NCI-H345 treated with DMSO at 0.1 percent for 48 hours (cell line): ENCODE measurements around the gene SHISA9.
"Not testable (repeated sequence)": the region's sequence is repeated elsewhere in the genome, so short reads cannot be mapped to it uniquely, and the experiment has no call there.

ENCODE experiments used
- DNase-seq: peaks from one replicate; lab custom pipeline; 2025; ENCODE audit not compliant: unreplicated experiment; lab: John Stamatoyannopoulos, UW

The SHISA9 gene

DNA sequence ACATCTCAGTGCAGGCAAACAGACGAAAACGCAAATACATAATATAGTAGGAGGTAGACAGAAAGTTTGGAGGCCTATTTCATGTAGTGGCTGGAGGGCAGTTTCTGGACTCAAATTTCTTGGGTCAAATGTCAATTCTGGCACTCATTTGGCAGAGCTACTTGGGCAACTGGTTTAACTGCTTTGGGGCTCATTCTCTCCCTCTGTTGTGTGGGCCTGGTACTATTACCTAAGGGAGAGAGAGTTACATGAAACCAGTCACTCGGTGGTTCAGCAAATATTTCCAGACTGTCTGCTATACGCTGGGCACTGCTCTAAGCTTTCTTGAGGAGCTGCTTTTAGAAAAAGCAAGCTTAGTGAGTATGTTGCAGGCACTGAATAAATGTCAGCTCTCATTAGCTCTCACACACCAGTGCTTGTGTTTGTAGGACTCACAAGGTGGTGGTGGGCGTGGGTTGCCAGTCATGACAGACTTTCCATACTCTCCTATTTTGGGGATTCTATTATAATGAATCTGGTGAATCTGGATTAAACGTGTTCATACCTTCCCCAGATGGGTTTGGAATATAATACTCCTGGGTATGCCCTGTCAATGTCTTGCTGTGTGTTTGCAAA lies 1.8 kb upstream of the SHISA9 start:
- DNase-seq = no peak

DNA sequence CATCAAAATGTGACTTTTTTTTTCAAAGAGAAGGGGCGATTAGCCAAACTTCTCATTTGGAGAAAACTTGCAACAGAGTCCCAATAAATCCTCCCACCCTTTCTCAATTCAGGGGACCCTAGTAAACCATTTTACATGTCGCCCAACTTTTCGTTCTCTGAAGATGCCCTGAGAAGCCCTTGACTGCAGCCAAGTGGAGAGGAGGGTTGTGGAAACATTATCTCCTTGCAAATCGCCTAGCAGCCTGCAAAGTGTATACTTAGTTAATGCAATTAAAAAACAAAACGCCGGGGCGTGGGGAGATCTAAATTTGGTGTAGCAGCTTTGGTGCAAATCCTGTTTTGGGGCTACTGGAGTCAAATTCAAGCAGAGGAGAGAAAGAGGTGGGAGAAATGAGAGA lies 1.2 kb upstream of the SHISA9 start:
- DNase-seq = no peak

DNA sequence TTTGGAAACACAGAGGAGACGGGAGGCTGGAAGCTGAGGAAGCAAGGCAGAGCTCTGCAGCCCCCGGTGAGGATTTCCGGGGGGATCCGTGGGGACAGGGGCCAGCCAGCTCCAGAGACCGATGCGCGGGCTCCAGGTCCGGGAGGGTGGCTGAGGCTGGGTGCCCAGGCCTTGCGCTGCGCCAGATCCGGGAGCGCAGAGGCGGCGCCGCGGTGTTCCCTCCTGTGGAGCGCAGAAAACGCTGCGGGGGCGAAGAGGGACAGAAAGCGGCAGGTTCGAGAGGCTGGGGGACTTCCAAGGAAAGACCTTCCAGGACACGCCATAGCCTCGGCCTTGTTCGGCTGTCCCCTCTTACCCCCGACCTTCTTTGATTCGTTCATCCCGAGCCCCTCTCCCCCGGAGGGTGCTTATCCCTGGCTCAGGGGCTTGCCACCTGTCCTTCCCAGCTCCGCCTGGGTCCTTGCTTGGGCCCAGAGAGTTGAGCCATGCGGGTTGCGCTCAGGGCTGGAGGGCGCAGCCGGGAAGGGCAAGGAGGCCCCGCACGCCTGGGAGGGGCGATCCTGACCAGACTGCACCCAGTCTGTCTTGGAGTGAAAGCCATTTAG lies 697 bp upstream of the SHISA9 start:
- DNase-seq = no peak

DNA sequence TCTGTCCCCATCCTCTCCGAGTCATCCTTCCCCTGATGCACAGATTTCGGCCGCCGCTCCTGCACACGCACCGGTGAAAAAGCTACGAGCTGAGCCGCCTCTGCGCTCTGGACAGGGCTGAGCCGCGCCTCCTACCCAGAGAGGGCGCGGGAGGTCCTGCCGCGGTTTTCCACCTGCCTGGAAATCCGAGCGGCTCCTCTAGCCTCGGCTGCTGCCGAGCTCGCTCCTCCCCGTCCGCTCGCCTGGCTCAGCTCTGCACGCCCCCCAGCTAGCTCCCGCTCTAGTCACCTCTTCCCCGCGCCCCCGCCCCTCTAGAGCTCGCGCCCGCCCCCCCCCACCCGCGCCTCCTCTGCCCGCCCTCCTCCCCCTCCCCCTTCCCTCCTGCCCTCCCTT lies 198 bp upstream of the SHISA9 start:
- DNase-seq = peak; percentile 31

DNA sequence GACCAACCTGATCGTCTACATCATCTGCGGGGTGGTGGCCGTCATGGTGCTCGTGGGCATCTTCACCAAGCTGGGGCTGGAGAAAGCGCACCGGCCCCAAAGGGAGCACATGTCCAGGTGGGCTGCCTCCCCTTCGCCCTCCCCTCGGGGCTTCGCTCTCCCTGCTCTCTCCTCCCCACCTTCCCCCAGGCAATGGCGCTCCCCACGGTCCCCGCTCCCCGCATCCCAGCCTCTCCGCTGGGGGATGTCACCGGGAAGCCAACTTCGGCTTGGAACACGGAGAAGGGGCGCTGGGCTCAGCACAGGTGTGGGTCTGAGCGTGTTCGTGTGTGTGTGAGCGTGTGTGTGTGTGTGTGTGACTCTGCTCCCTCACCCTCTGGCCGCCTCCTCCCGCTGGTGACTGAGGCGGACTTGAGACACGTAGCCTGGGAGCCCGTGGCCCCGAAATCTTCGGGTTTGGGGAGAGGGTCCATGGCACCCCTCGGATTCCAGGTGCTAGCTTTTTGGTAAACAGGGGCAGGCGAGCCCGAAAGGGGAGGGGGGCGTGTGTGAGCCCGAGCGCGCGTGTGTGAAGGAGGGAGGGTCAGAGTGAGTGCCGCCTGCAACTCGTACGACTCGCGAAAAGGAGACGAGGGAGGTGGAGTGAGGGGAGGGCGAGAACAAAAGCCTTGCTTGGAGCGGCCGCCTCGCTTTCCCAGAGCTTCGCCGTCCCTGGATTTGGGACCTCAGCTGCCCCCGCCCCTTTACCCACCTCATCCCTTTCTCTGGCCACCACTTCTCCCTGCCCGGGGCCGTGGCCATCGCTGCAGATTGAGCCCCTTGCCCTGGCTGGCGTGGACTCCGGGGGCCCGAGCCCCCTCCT lies 1.3 kb downstream of the SHISA9 start:
- DNase-seq = peak; percentile 20

DNA sequence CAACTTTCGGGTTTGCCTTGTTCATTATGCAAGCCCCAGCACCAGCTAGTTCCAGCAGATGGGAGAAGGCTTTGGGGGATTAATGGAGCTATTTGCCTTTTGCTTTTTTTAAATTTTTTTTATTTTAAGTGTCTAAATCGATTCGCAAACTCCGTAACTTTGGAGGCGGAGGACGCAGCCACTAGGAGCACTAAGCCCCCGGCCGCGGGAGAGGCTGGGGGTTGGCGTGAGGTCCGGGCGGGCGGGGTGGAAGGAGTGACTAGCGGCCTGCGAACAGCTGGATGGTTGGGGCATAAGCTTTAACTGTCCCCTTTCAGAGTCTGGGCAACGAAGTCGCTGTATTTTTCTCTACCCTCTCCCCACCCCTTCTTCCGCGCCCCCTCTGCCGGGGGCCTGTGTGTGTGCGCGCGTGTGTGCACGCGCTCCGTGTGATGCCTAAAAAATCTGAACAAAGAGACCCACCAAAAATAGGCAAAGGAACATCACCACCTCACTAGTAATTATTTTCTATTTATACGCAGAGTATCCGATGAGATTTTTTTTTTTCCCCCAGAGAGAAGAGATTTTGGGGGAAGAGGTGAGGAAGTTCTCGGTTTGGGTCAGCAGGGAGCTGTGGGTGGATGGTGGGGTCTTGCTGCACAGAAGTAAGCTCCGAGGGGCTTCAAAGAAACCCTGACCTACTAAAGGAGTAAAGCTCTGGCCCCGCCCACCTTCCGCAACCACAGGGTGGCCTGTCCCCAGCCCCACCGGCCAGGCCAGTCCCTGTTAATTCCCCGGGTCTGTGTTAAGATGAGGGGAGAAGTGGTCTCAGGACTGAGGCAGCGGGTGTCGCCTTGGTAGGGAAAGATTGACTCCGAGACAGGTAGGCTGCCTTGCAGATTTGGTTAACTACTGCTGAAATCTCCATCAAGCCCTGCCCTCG lies 2.3 kb downstream of the SHISA9 start:
- DNase-seq = no peak

DNA sequence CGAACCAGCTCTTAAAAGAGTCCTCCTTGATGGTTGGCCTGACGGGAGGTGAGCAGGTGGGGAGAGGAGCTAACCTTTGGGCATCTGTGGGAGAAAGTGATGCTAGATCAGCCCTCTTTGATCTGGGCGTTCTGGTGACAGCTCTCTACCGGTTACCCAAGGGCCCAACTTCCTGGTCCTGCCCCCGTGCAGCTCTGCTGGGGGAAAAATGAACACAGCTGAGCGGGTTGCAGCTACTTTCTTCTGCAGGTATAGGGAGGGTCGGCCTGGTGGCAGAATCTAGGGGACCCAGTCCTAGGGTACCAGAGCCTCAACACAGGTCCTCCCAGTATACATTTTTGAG lies 2.9 kb downstream of the SHISA9 start:
- no peak for DNase-seq

DNA sequence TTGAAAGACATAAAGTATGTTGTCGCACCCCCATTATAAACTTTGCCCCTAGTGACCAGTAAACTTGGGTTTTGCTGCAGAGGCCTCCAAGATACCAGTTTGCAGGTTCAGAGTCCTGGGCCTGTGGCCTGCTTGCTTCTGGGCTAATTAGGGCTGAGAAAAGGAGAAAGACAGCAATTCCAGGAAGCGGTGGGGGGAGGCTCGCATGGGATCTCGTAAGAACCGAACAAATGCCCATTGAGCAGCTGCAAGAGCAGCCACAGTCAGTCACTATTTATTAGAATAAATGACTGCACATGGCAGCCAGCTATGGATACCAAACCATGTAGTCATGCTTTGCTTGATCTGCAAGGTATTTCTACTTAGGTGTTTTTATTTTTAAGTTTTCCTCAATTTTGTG lies 4.9 kb downstream of the SHISA9 start:
- DNase-seq = no peak

DNA sequence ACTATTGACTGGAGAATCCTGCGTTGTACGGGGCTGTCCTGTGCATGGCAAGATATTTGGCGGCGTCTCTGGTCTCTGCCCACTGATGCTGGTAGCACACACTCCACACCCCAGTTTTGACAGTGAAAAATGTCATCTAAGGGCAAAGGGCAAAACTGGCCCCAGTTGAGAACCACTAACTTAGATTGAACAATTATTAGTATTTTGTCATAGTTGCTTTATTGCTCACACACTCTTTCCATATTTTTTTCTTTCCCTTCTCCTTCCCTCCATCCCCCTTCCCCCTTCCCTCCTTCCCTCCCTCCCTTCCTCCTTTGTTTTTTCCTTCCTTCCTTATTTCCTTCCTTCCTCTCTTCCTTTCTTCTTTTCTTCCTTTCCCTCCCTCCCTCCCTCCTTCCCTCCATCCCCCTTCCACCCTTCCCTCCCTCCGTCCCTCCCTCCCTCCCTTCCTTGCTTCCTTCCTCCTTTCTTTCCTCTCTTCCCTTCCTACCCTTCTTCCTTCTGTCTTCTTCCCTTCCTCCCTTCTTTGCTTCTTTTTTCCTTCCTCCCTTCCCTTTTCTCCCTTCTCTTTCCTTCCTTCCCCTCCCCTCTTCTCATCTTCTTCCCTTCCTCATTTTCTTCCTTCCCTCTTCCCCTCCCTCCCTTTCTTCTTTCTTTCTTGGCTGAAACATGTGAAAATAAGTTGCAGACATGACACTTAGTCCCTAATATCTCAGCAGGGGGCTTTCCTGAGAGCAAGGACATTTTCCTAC lies 5.5 kb downstream of the SHISA9 start:
- no peak for DNase-seq

DNA sequence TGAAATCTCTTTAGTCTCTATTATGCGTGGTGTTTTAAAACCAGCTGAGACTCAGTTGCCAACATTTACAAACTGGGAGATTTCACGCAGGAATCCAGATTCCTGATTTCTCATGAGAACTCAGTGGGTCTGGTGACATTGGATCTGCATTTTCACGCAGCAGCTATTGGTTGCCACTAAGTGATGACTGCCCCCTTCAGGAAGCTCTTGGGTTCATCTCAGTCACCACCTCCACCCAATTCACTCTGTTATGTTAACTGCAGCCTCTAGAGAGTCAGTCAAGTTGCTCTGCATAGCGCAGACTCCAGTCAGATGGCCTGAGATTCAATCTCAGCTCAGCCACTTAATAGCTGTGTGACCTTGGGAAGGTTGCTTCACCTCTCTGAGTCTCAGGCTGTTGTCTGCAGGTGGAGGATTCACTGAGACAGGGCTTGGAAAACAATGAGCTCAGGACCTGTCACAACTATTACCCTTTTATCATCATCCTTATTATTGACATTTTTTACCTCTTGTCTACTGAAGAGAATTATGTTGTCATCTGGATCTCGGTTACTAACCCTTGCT lies 6.4 kb downstream of the SHISA9 start:
- DNase-seq = no peak

DNA sequence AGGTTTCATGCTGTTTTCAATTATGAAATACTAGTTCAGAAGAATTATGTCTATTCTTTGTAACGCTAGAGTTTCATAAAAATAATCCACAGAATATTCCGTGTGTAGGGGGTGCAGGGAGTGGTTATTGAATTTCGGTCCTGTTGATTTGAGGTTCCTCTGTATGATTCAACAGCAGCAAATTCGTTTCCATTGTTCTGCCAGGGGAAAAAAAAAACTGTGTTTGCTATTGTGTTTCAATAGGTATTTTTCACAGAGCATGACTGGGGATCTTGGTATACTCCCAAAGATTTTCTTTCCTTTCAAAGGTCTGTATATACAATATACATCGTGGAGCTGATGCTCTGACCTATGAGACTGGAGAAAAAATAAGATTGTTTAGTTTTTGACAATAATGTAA lies 15.8 kb downstream of the SHISA9 start:
- no peak for DNase-seq

DNA sequence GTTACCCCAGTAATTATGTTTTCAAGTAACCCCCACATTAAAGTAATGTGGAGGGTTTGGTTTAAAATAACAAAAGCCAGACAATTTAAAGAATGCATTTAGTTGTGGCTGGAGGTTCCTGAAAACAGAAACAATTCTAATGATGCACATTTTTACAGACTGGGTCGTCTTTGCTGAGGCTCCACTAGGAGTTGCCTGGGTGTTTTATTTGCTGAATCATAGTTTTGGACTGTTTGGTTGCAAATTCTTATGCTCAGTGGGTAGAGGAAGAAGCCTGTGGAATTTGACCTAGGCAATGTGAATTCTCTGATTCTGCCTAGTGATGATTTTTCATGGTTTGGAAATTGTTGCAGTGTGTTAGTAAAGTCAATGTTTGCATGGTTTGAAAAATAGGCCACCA lies 16.3 kb downstream of the SHISA9 start:
- no peak for DNase-seq

DNA sequence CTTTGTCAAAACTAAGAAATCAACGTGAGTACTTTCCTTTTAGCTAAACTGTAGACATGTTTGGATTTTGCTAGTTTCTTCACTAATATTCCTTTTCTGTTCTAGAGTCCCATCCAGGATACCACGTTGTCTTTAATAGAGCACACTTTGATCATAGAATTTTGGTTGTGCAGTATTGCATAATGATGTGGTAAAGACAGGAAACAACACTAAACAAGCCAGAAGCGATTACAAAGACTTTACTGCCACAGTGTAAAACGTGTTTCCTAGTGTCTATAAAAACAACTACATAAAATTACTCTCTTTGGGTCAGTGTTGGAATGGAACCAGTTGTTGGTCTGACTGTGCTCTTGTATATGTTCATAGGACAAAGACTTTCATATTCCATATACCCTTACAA lies 19.3 kb downstream of the SHISA9 start:
- DNase-seq = no peak

DNA sequence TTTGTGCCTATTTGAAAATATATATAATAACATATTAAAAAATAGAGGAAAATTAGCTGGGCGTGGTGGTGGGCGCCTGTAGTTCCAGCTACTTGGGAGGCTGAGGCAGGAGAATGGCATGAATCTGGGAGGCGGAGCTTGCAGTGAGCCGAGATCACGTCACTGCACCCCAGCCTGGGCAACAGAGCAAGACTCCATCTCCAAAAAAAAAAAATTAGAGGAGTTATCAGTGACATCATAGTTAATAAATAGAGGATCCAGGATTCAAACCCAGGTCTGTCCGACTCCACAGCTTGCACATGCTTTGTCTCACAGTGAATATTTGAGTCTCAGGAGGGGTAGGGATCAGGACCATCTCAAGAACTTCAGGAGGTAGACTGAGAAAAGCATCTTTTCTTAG lies 22.2 kb downstream of the SHISA9 start:
- DNase-seq = not testable (repeated sequence)

DNA sequence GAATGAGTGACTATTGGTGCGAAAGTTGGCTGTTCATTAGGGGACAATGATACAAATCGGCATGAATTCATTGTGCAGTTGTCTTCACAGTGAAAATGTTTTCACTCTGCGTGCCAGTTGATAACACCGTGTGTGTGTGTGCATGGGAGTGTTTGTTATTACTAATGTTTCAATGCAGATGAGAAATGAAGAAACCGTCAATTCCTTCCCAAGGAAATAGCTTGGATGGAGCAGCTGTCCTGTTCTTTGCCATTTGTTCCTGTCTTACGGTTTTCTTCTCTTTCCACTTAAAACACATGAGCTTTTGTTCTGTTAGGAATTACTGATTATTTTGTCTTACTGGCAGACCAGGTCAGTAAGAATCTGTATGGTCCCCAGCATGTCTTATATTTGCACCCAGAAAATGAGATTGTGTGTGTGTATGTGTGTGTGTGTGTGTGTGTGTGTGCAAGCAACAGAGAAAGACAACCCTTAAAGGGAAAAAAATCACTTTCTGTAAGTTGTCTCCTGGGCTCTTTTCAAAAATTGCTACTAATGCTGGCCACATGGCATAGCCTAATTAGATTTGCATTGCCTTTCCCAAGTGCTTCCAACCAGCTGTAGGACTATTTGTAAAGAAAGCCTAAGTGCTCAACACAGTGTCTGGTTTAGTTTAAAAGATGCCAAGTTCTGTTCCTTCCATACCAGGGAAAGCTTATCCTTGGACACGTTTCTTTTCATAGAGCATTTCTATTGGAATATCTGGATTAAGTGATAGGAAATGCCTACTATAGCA lies 23.8 kb downstream of the SHISA9 start:
- no peak for DNase-seq

DNA sequence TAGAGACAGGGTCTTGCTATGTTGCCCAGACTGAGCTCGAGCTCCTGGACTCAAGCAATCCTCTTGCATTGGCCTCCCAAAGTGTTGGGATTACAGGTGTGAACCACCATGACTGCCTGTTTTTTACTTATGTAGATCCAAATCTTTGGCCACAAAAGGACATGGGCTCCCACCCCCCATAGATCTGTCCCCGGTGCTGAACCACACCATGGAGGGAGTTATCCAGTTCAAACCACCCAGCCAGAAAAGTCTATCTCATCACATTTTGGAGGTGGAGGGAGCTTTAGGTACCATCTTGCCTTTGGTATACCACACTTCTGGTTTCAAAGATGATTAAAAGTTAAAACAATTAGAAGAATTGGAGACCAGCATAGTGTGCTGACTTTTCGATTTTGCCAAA lies 26.2 kb downstream of the SHISA9 start:
- DNase-seq = no peak

DNA sequence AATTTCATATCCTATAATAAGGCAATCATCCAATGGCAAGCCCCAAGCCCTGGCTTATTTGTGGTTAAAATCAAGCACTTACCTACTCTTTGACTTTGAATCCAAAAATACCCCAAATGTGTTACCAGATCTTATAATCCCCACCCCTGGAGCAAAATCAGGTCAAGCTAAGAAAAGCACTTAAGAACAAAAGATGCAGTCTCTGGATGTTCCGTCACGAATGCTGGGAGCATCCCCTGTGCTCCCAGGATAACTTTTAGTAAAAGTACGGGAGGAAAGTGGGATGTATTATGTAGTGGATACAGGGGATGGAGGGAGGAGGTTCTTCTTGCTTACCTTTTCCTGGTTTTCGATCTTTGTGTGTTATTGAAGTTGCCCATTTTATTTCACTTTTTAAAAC lies 29.5 kb downstream of the SHISA9 start:
- no peak for DNase-seq

DNA sequence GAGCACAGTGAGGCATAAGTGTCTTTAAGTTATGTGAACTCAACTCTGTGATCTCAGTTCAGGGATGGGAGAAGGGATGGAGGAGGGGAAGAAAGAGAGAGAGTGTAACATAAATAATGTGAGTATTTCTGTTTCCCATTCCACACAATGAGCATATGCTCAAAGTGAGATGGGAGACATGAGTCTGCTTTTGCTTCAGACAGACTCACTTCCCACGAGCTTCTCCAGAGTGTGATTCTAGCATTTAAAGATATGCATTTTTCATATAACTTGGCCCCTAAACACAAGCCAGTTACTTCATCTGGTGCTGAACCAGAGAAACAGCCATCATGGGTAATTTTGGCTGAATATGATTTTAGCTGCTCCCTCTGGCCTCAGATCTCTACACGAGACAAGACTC lies 35.0 kb downstream of the SHISA9 start:
- no peak for DNase-seq

DNA sequence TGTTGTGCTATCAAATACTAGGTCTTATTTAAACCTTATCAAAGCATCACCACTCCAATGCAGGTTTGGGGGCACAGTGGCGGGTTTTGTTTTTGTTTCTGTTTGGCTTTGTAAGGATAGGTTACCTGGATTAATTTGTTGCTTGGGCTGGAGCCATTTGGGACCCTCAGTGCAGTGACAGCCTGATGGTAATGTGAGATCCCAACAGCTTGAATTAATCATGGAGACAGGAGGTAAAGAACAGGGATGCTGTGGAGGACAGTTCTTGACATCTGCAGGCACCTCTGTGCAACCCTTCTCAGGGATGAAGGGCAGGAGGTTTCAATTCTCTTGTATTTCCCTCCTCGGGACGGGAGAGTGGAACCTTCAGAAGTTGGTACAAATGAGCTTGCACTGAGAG lies 40.5 kb downstream of the SHISA9 start:
- DNase-seq = no peak

DNA sequence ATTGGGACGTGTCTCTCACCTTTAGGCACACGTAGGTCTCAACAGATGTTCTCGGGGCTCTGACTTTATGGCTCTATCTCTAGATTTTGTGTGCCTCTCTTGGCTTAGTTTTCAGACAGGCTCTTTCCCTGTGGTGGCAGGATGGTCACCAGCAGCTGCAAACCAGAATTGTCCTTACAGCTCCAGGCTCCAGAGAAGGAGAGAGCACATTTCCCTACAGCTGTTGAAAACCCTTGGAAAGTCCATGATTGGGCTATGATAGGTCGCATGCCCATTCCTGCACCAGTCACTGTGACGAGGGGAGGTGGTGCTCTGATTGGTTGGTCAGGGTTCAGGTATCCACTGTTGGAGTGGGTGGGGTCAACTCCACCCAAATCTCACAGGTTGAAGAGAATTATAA lies 41.5 kb downstream of the SHISA9 start:
- no peak for DNase-seq
